GDM1 (cell line): ENCODE data around the gene FHIP2A.
"Not testable (repeated sequence)": the region's sequence is repeated elsewhere in the genome, so short reads cannot be mapped to it uniquely, and the experiment has no call there.

Source experiments
- DNase-seq: peaks from one replicate; lab custom pipeline; 2025; lab: John Stamatoyannopoulos, UW

FHIP2A gene

DNA sequence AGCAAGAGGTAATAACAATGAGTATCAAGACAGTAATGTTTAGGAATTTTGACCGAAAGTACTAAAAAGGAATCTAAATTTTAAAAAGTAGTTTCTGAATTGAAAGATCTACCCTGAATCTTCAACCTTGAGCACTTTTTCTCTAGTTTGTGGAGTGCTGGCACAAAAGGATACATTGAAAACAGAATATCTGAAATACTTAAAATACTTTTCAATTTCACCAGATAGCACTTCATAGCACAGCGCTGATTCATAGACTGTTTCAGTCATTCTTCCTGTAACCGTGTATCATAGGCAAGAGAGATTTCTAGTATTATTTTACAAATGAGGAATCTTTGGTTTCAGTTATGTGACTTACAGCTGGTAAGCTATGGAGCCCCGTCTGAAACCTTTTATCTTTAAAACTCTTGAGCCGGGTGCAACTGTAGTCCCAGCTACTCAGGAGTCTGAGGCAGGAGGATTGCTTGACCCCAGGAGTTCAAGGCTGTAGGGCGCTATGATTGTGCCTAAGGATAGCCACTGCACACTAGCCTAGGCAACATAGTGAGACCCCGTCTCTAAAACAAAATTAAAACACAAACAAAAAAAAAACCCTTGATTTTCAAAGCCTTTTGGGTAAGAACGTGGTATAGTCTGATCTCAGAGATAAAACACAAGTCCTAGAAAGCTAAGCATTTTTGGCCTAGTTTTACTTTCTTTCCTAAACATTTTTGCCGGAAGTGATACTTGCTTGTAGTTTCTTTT is 35.1 kb downstream of the FHIP2A start:
- no peak for DNase-seq

DNA sequence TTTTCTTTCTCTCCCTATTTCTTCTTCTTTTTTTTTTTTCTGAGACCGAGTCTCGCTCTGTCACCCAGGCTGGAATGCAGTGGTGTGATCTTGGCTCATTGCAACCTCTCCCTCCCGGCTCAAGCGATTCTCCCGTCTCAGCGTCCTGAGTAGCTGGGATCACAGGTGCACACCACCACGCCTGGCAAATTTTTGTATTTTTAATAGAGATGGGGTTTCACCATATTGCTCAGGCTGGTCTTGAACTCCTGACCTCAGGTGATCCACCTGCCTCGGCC is 35.6 kb downstream of the FHIP2A start:
- not testable (repeated sequence) for DNase-seq

DNA sequence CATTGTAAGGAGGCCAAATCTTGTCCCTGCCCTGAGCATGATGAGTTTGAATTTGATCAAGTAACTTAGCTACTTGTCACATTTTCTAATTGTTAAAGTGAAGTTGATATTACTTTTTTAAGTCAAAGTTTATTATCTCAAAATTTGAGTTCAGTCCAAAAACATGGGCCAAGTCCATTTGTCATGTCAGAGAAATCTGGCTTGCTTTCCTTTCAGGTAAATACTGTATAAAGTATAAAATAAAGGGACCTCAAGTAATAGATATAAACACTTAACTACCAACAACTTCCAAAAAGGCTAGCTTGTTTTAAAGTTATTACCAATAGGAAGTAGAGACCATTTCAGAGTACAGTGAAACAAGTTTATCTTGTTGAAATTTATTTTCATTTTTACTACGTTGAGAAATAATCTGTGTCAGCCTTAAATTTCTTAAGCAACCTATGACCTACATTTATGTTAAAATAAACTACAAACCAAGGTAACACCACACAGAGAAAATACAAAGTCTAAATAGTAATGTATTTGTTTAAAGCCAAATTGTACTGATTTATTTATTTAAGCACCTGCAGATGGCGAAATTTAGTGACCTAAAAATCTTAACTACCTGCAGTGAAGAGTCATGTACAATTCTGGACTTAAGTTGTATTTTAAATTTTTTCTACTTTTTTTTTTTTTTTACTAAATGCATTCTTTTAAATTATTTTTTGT is 36.5 kb downstream of the FHIP2A start:
- DNase-seq, result no peak

DNA sequence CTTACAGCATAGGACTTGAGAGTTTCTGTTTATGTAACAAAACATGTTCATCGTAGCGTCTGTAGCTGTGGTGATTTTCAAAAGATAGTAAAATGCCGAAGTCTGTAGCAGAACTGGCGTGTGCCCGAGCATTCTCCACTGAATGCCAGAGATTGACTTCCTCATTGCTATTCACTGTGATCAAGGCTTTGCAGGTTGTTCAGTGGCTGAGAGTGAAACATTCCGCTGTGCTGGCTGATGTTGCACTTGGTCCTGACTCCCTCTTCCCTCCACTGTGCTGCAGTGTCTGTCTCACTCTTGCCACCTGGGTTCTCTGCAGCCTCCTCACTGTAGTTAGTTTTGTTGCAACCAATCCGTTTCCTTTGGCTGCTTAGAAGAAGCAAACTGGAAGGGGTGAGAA is 37.6 kb downstream of the FHIP2A start:
- DNase-seq, result no peak

DNA sequence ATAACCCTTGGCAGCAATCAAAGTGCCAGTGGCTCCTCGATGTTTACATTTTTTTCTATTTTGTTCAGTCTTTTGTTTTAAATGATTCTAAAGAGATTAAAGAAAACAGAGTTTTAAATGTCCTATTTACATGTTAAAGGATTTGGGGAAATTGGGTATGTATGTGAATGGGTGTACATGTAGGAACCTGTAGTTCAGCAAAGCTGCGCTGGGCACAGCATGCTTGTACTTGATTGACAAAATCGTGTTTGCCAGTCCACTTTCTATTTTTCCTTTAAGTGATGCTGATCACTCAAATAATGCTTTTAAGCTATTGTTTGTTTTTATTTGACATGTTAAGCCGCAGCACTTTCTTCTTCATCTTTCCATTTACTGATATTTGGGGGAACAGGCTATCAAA is 40.9 kb downstream of the FHIP2A start:
- DNase-seq, result no peak

DNA sequence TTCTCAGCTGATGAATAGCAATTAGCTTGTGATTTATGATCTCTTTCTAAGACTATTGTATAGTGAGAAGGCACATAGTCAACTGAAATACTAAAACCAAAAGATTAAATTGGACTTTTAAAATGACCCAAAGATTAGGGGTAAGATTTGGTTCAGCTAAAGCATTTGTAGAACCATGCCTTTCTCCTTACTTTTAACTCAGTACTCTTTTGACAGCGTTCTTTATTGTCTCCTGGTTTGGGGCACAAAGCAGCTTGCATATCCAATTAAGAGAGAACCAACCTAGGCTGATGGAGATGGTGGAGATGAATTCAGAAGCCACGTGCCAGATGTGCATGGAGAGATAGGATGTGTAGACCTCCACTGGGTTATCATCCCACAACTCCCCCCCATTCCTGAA is 45.8 kb downstream of the FHIP2A start:
- DNase-seq, result no peak

DNA sequence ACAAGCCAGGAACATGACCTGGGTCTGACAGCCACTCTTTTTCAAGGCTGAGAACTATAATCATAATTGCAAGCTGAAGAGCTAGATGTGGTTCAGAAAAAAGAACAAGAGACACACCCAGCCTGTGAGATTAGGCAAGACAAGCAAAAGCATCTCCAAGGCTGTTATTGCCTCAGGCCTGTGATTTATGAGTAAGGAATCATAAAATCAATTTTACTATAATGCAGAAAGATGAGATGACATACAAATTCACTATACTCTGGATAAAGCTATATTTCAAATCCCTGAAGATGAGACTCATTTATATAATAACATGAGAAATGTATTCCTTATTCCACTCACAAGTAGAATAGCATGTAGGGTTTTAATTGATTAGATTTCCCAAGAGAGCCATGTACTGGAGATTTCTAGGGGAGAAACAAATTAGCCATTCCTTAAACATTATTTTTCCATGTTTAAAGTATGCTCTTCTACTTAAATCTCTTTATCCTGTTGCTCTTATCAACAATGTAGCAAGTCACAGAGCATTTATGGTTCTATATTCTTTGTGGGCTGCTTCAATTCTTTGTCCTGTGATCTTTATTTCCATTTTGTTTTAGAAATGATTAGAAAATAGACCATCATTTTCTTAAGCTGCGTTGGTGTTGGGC is 47.4 kb downstream of the FHIP2A start:
- no peak for DNase-seq

DNA sequence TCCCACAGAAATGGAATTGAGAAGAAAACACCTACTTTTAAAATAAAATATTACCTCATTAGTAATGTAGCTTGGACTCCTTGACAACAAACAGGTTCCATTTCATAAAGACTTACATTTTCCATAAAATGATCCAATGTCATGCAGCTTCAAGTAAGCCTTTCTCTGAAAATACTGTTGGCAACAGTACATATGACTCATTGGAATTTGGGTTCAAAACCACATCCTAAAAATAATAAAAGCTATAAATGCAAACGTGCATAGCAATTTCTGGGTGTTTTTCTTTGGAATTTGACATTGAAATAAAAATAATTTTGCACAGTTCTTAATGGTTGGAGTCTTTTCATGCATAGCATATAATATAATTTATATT is 47.9 kb downstream of the FHIP2A start:
- no peak for DNase-seq

DNA sequence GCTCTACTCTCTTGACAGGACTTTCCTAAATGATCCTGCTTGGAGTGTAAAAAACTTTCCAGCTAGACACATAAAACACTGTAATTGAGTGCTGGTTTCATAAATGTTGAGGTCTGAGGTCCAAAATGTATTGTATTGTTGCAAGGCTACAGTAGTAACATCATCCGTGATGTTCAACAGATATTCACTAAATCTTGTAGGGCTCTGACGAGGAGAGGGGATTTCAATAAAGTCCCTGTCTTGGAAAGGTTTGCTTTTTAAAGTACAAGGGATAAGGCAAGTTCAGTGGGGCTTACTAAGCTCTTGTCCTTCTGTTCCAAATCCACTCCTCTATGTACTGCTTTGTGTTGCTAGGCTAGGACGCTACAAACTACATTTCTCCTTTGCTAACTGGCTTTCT is 48.9 kb downstream of the FHIP2A start:
- no peak for DNase-seq

DNA sequence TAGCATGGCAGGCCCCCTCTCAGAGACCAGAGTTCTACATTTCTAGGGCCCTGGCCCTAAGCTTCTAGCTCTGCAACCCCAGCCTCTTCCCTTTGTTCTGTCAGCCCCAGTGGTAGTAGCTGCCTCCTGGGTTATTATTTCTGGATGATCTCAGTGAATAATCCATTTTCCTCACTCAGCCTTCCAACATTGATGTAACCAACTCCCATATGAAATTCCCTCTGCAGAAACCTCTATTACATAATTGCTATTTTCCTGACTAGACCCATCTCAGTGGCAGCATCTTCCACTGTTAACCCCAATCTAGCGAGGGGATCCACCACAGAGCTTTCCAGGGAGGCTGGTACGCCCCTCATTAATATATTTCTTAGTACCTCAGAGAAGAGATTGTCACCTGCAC is 49.8 kb downstream of the FHIP2A start:
- DNase-seq, result no peak
